Measurements from ENCODE around the gene ZFX. TPM values are rescaled to one million over a fixed set of nuclear protein-coding genes. Genes with fewer than 3 reads are reported as not detected.

ZFX gene
- total and polyA plus RNA-seq, 2 donors, result 14.0 to 112 TPM

- 30% methylated on average over 6 of the region's 6 CpGs for WGBS
- Histone ChIP-seq H3K36me3 (ENCODE audit: insufficient read depth) (no peaks in the 10 kb centered on the region), H3K27ac (ENCODE audit: low read depth) (no peak overlapping the region), H3K4me1 (ENCODE audit: insufficient read depth) (no peaks in the 10 kb centered on the region), H3K4me3 (ENCODE audit: low read depth, low read length) (no peak overlapping the region)
- DNase-seq (ENCODE audit: extremely low spot score), result no peak
These were observed 95.7 kb downstream of the ZFX start for GRCh38 chrX:24245202-24245601.

- no peak overlapping the region for H3K4me3 ChIP-seq (ENCODE audit: low read depth, low read length)
- no peak for DNase-seq (ENCODE audit: extremely low spot score)
- H3K36me3 ChIP-seq (ENCODE audit: insufficient read depth), result no peaks in the 10 kb centered on the region
- 98% methylated on average over 4 of the region's 4 CpGs for WGBS
- no peak overlapping the region for H3K27ac ChIP-seq (ENCODE audit: low read depth)
- H3K4me1 ChIP-seq (ENCODE audit: insufficient read depth), result no peaks in the 10 kb centered on the region
These were observed 98.5 kb downstream of the ZFX start for GRCh38 chrX:24248042-24248441.

GRCh38 chrX:24253030-24253429 is 103.5 kb downstream of the ZFX start:
- 69% methylated on average over 3 of the region's 3 CpGs for WGBS
- Histone ChIP-seq H3K27ac (ENCODE audit: low read depth) (no peak overlapping the region), H3K4me1 (ENCODE audit: insufficient read depth) (no peaks in the 10 kb centered on the region), H3K4me3 (ENCODE audit: low read depth, low read length) (no peak overlapping the region), H3K36me3 (ENCODE audit: insufficient read depth) (no peaks in the 10 kb centered on the region)
- no peak for DNase-seq (ENCODE audit: extremely low spot score)

- no peaks in the 10 kb centered on the region for H3K4me1 ChIP-seq (ENCODE audit: insufficient read depth)
- no peak overlapping the region for H3K27ac ChIP-seq (ENCODE audit: low read depth)
- DNase-seq (ENCODE audit: extremely low spot score), result no peak
- no peak overlapping the region for H3K4me3 ChIP-seq (ENCODE audit: low read depth, low read length)
- 78% methylated on average over 1 of the region's 1 CpG for WGBS
- H3K36me3 ChIP-seq (ENCODE audit: insufficient read depth), result no peaks in the 10 kb centered on the region
These were observed 103.9 kb downstream of the ZFX start for GRCh38 chrX:24253469-24253868.

- no peaks in the 10 kb centered on the region for H3K36me3 ChIP-seq (ENCODE audit: insufficient read depth)
These were observed 107.5 kb downstream of the ZFX start for GRCh38 chrX:24257011-24257410.

GRCh38 chrX:24259544-24260240 is 110.2 kb downstream of the ZFX start:
- no peaks in the 10 kb centered on the region for H3K4me1 ChIP-seq (ENCODE audit: insufficient read depth)
- WGBS, result 77% methylated on average over 9 of the region's 9 CpGs
- no peaks in the 10 kb centered on the region for H3K36me3 ChIP-seq (ENCODE audit: insufficient read depth)
- H3K27ac ChIP-seq (ENCODE audit: low read depth), result no peak overlapping the region
- H3K4me3 ChIP-seq (ENCODE audit: low read depth, low read length), result no peak overlapping the region
- no peak for DNase-seq (ENCODE audit: extremely low spot score)

More at GRCh38 chrX:24257011-24257410, 107.5 kb downstream of the ZFX start:
- no peak for DNase-seq (ENCODE audit: extremely low spot score)
- Histone ChIP-seq H3K4me1 (ENCODE audit: insufficient read depth) (no peaks in the 10 kb centered on the region), H3K4me3 (ENCODE audit: low read depth, low read length) (no peak overlapping the region), H3K27ac (ENCODE audit: low read depth) (no peak overlapping the region)
- 78% methylated on average over 1 of the region's 1 CpG for WGBS

GRCh38 chrX:24260842-24261550 is 111.5 kb downstream of the ZFX start:
- DNase-seq (ENCODE audit: extremely low spot score), result no peak
- H3K27ac ChIP-seq (ENCODE audit: low read depth), result no peak overlapping the region
- H3K36me3 ChIP-seq (ENCODE audit: insufficient read depth), result no peaks in the 10 kb centered on the region
- no peaks in the 10 kb centered on the region for H3K4me1 ChIP-seq (ENCODE audit: insufficient read depth)
- 62% methylated on average over 10 of the region's 10 CpGs for WGBS
- H3K4me3 ChIP-seq (ENCODE audit: low read depth, low read length), result no peak overlapping the region

- Histone ChIP-seq H3K36me3 (ENCODE audit: insufficient read depth) (no peaks in the 10 kb centered on the region), H3K4me1 (ENCODE audit: insufficient read depth) (no peaks in the 10 kb centered on the region), H3K27ac (ENCODE audit: low read depth) (no peak overlapping the region), H3K4me3 (ENCODE audit: low read depth, low read length) (no peak overlapping the region)
- DNase-seq (ENCODE audit: extremely low spot score), result no peak
- 99% methylated on average over 3 of the region's 3 CpGs for WGBS
These were observed 112.8 kb downstream of the ZFX start for GRCh38 chrX:24262309-24262708.

- Histone ChIP-seq H3K27ac (ENCODE audit: low read depth) (no peak overlapping the region), H3K4me3 (ENCODE audit: low read depth, low read length) (no peak overlapping the region), H3K4me1 (ENCODE audit: insufficient read depth) (no peaks in the 10 kb centered on the region), H3K36me3 (ENCODE audit: insufficient read depth) (no peaks in the 10 kb centered on the region)
- WGBS, result 81% methylated on average over 6 of the region's 6 CpGs
- no peak for DNase-seq (ENCODE audit: extremely low spot score)
These were observed 114.9 kb downstream of the ZFX start for GRCh38 chrX:24264383-24264782.

Small RNA genes lying within 50 kb of the gene (small RNA-seq; reads per million reads assigned to genes)
- gene RF00263, result not detected

Other genes starting within 250 kb of the ZFX start
- gene APOO, start 241.8 kb upstream of the ZFX start, total RNA-seq, result 10.6 TPM
- gene APOO, start 241.8 kb upstream of the ZFX start, polyA plus RNA-seq, result 10.9 TPM
- gene CXorf58, start 241.7 kb upstream of the ZFX start, total RNA-seq, result not detected
- gene CXorf58, start 241.7 kb upstream of the ZFX start, polyA plus RNA-seq, result 0.09 TPM
- gene KLHL15, start 122.5 kb upstream of the ZFX start, total RNA-seq, result 29.0 TPM
- 5.3 TPM for gene KLHL15, start 122.5 kb upstream of the ZFX start, polyA plus RNA-seq
- 261 TPM for gene EIF2S3, start 94.8 kb upstream of the ZFX start, total RNA-seq
- gene EIF2S3, start 94.8 kb upstream of the ZFX start, polyA plus RNA-seq, result 85.5 TPM
- not detected for gene SUPT20HL2, start 164.3 kb downstream of the ZFX start, total RNA-seq
- 0.06 TPM for gene SUPT20HL2, start 164.3 kb downstream of the ZFX start, polyA plus RNA-seq
- gene SUPT20HL1, start 210.9 kb downstream of the ZFX start, total RNA-seq, result 0.16 TPM
- gene SUPT20HL1, start 210.9 kb downstream of the ZFX start, polyA plus RNA-seq, result 0.04 TPM

All from urinary bladder (tissue), 4 donors.